GM12891 (cell line): ENCODE measurements around the gene PGAP3.
A peak's percentile ranks its signal among the peaks of the same experiment; 100 is the strongest.

Experiments
- DNase-seq: peaks from one replicate; pipeline ENCODE4 v3.0.0; 2011; ENCODE audit warnings: low spot score; ENCODE audit not compliant: insufficient read length
- FAIRE-seq: peaks from 2 replicates; lab custom pipeline; 2011; peaks lifted over from hg19 to GRCh38; lab: Jason Lieb, UNC
- PAX5 ChIP-seq: IDR thresholded peaks from 2 replicates; pipeline ENCODE4 v1.6.1; 2011; ENCODE audit warnings: low read length, moderate library complexity, mild to moderate bottlenecking; ENCODE audit not compliant: insufficient read depth, severe bottlenecking
- POLR2A ChIP-seq: IDR thresholded peaks from 2 replicates; pipeline ENCODE4 v1.6.1; 2011; ENCODE audit warnings: low read depth, low read length, control low read depth
- POLR2AphosphoS5 ChIP-seq: IDR thresholded peaks from 2 replicates; pipeline ENCODE4 v1.6.1; 2011; ENCODE audit warnings: low read depth, low read length, control low read depth
- POU2F2 ChIP-seq: IDR thresholded peaks from 2 replicates; pipeline ENCODE4 v1.6.1; 2011; ENCODE audit warnings: low read depth, mild to moderate bottlenecking, control low read depth, low read length, moderate library complexity
- SPI1 ChIP-seq: IDR thresholded peaks from 2 replicates; pipeline ENCODE4 v1.6.1; 2011; ENCODE audit warnings: low read depth, low read length, control low read depth
- TAF1 ChIP-seq: IDR thresholded peaks from 2 replicates; pipeline ENCODE4 v1.6.1; 2011; ENCODE audit warnings: low read depth, low read length, control low read depth

PGAP3 gene

GRCh38 chr17:39677072-39677471 is 10.8 kb downstream of the PGAP3 start:
- FAIRE-seq (peak; percentile 33), DNase-seq (no peak)
- no peak for TF ChIP-seq TAF1
- no peak for TF ChIP-seq PAX5
- no peak for TF ChIP-seq POLR2AphosphoS5
- TF ChIP-seq SPI1 = no peak
- TF ChIP-seq POLR2A = no peak
- TF ChIP-seq POU2F2 = no peak

- FAIRE-seq (peak; percentile 86), DNase-seq (peak; percentile 47)
- TF ChIP-seq POLR2A = no peak
- no peak for TF ChIP-seq POU2F2
- no peak for TF ChIP-seq TAF1
- no peak for TF ChIP-seq SPI1
- TF ChIP-seq POLR2AphosphoS5 = no peak
- TF ChIP-seq PAX5 = no peak
These were observed 11.5 kb downstream of the PGAP3 start for GRCh38 chr17:39676198-39676819.

GRCh38 chr17:39675390-39676082 is 12.3 kb downstream of the PGAP3 start:
- DNase-seq (no peak), FAIRE-seq (peak; percentile 43)
- no peak for TF ChIP-seq POLR2AphosphoS5
- TF ChIP-seq PAX5 = no peak
- no peak for TF ChIP-seq TAF1
- no peak for TF ChIP-seq POLR2A
- TF ChIP-seq SPI1 = no peak
- TF ChIP-seq POU2F2 = no peak

- DNase-seq = no peak
- TF ChIP-seq PAX5 = no peak
- TF ChIP-seq POU2F2 = no peak
- no peak for TF ChIP-seq SPI1
- no peak for TF ChIP-seq POLR2AphosphoS5
- TF ChIP-seq TAF1 = no peak
- TF ChIP-seq POLR2A = no peak
- FAIRE-seq = no peak
These were observed 13.0 kb downstream of the PGAP3 start for GRCh38 chr17:39674702-39675389.

GRCh38 chr17:39674179-39674578 is 13.7 kb downstream of the PGAP3 start:
- TF ChIP-seq TAF1 (no peak), POU2F2 (no peak), POLR2A (no peak)
- no peak for DNase-seq
- FAIRE-seq = no peak

- FAIRE-seq (no peak), DNase-seq (no peak)
These were observed 14.3 kb downstream of the PGAP3 start for GRCh38 chr17:39673335-39674081.

GRCh38 chr17:39672522-39673334 is 15.1 kb downstream of the PGAP3 start:
- FAIRE-seq (no peak), DNase-seq (no peak)
- TF ChIP-seq POU2F2 (no peak), TAF1 (no peak)

More at GRCh38 chr17:39673335-39674081, 14.3 kb downstream of the PGAP3 start:
- no peak for TF ChIP-seq SPI1
- no peak for TF ChIP-seq POLR2AphosphoS5
- TF ChIP-seq TAF1 = no peak

GRCh38 chr17:39671651-39672521 is 16.0 kb downstream of the PGAP3 start:
- no peak for TF ChIP-seq SPI1
- TF ChIP-seq POLR2A = no peak
- no peak for TF ChIP-seq POU2F2
- no peak for TF ChIP-seq TAF1
- no peak for TF ChIP-seq POLR2AphosphoS5
- no peak for TF ChIP-seq PAX5
- DNase-seq = no peak
- FAIRE-seq = peak; percentile 71
